RWPE1 (cell line): ENCODE data around the gene KIF18A.

Source experiments
- CTCF ChIA-PET: fragments of 350-600 bp; sonication (Branson Sonifier 250); formaldehyde crosslinking; extraction: SDS; loops from one replicate; lab custom pipeline; 2021; lab: Yijun Ruan, JAX
- POLR2A ChIA-PET: fragments of 400-600 bp; formaldehyde crosslinking; extraction: SDS; loops from one replicate; lab custom pipeline; 2020; ENCODE audit warnings: antibody characterized with exemption; ENCODE audit not compliant: low non-redundant PET; lab: Yijun Ruan, JAX
- DNase-seq: peaks from one replicate; pipeline ENCODE4 v3.0.0; 2012; ENCODE audit warnings: low spot score
- H3K27ac ChIP-seq: fragments of 450-650 bp; 2 replicates; pipeline ENCODE4 v1.5.1; 2017
- CTCF ChIP-seq: fragments of 450-650 bp; conservative IDR thresholded peaks from 2 replicates; pipeline ENCODE4 v1.5.1; 2017; ENCODE audit warnings: low read depth, mild to moderate bottlenecking

KIF18A gene

GRCh38 chr11:28058333-28058732 is 49.6 kb downstream of the KIF18A start:
- POLR2A ChIA-PET = no interaction called here
- CTCF ChIA-PET = interaction anchor here (0.6 kb wide), 1 partner anchor 716 kb away, joined by 3 read pairs; no protein-coding TSS in a partner anchor
- no peak for DNase-seq
- no peak overlapping the region for H3K27ac ChIP-seq
- no peak for TF ChIP-seq CTCF

- H3K27ac ChIP-seq = no peak overlapping the region
- no peak for TF ChIP-seq CTCF
- ChIA-PET CTCF (no interaction called here), POLR2A (no interaction called here)
- no peak for DNase-seq
These were observed 53.1 kb downstream of the KIF18A start for GRCh38 chr11:28054821-28055220.

- POLR2A ChIA-PET = interaction anchor here (0.6 kb wide), 1 partner anchor 505 kb away, joined by 6 read pairs; no protein-coding TSS in a partner anchor
- no peak for TF ChIP-seq CTCF
- H3K27ac ChIP-seq = no peak overlapping the region
- DNase-seq = peak; percentile 64
- CTCF ChIA-PET = interaction anchor here (0.5 to 0.7 kb wide), 2 partner anchors 550 to 551 kb away, joined by 3 read pairs; no protein-coding TSS in a partner anchor
These were observed 58.4 kb downstream of the KIF18A start for GRCh38 chr11:28049338-28050216.

GRCh38 chr11:28048812-28049211 is 59.1 kb downstream of the KIF18A start:
- POLR2A ChIA-PET = no interaction called here
- H3K27ac ChIP-seq = no peak overlapping the region
- no peak for TF ChIP-seq CTCF
- CTCF ChIA-PET = interaction anchor here (0.7 kb wide), 1 partner anchor 550 kb away, joined by 3 read pairs; no protein-coding TSS in a partner anchor
- no peak for DNase-seq

- POLR2A ChIA-PET = no interaction called here
- no peak overlapping the region for H3K27ac ChIP-seq
- no peak for TF ChIP-seq CTCF
- CTCF ChIA-PET = no interaction called here
- no peak for DNase-seq
These were observed 63.8 kb downstream of the KIF18A start for GRCh38 chr11:28043930-28044709.

GRCh38 chr11:28040384-28040783 is 67.6 kb downstream of the KIF18A start:
- TF ChIP-seq CTCF = no peak
- CTCF ChIA-PET = no interaction called here
- no peak overlapping the region for H3K27ac ChIP-seq
- POLR2A ChIA-PET = no interaction called here
- no peak for DNase-seq
